Measurements from ENCODE around the gene DACH1.

Gene DACH1

GRCh38 chr13:71882120-71882519 is 15.1 kb upstream of the DACH1 start:
- TF ChIP-seq CTCF (IDR thresholded peaks at IDR 0.05; ENCODE audit: control insufficient read depth, extremely low read depth, insufficient read depth) = no peak
- no peak overlapping the region for H3K4me3 ChIP-seq (ENCODE audit: low read depth, low read length)
- DNase-seq (ENCODE audit: low read depth) = no peak

GRCh38 chr13:71880753-71881541 is 13.9 kb upstream of the DACH1 start:
- no peak overlapping the region for H3K4me3 ChIP-seq (ENCODE audit: low read depth, low read length)

GRCh38 chr13:71879808-71880344 is 12.9 kb upstream of the DACH1 start:
- DNase-seq (ENCODE audit: low read depth) = no peak
- TF ChIP-seq CTCF (IDR thresholded peaks at IDR 0.05; ENCODE audit: control insufficient read depth, extremely low read depth, insufficient read depth) = no peak
- H3K4me3 ChIP-seq (ENCODE audit: low read depth, low read length) = no peak overlapping the region

More at GRCh38 chr13:71880753-71881541, 13.9 kb upstream of the DACH1 start:
- TF ChIP-seq CTCF (IDR thresholded peaks at IDR 0.05; ENCODE audit: control insufficient read depth, extremely low read depth, insufficient read depth) = no peak
- DNase-seq (ENCODE audit: low read depth) = no peak

DNA sequence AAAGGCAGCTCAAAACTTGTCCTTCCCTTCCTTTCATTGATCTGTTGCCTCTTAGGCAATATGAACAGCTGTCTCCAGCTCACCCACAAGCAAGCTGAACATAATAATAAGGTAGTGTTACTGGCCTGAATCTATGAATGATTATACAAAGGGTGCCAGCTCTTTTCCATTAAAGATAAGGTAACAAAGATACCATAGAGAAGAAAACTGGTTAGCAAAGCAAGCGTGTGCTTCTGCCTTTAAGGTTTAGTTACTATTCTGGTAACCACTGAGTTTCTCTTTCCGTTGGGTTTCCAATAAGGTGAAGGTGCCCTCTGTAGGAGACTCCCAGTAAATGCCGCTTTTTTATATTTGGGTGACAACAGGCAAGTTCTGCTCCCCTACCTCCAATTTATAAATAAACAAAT is 12.1 kb upstream of the DACH1 start:
- peak; percentile 42 for TF ChIP-seq CTCF (IDR thresholded peaks at IDR 0.05; ENCODE audit: control insufficient read depth, extremely low read depth, insufficient read depth)
- no peak overlapping the region for H3K4me3 ChIP-seq (ENCODE audit: low read depth, low read length)
- DNase-seq (ENCODE audit: low read depth) = no peak

DNA sequence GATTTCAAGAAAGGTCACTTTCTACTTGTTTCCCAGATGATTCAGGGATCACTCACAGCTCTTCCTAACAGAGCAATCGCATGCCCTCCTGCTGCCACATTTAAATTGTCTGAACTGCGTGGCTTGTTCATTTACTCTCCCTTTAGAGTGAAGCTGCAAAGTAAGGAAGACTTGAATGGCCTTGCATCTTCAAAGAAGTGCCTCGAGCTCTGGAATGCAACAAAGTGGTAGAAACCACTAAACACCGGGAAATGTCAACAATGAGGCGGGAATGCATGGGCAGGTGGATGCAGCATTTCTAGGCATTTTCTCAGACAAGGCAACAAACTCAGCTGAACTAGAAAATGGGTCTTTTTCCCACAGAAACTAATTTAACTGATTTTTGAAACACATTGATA is 10.3 kb upstream of the DACH1 start:
- no peak overlapping the region for H3K4me3 ChIP-seq (ENCODE audit: low read depth, low read length)
- DNase-seq (ENCODE audit: low read depth) = no peak
- no peak for TF ChIP-seq CTCF (IDR thresholded peaks at IDR 0.05; ENCODE audit: control insufficient read depth, extremely low read depth, insufficient read depth)

DNA sequence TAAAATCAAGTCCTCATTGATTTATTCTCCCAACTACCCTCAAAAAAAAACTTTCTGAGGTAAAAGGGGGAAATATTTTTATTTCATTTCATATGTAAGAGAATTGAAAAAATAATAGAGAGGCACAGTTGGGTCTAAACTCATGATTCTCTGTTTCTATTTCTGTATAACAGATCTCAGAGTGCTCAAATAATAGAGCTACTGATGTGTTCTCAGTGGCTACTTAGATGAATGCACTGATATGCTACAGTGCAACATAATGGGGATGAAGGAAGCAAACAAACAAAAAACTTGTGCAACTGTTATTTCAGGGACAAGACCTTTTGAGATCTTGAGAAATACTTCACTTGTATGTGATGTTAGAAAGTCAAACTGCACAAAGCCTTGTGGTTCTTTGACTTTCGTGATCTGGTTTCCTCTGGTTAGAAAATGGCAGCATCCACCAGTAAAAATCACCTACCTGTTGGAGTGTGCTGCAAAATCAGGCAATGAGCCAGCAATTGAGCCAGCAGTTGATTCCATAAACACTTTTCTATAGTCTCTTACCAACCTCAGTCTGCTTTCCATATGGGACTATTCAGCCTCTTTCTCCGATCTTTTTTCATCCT is 9.7 kb upstream of the DACH1 start:
- no peak for TF ChIP-seq CTCF (IDR thresholded peaks at IDR 0.05; ENCODE audit: control insufficient read depth, extremely low read depth, insufficient read depth)
- H3K4me3 ChIP-seq (ENCODE audit: low read depth, low read length) = no peak overlapping the region
- no peak for DNase-seq (ENCODE audit: low read depth)
